Neural progenitor cell (in vitro differentiated cells): ENCODE results near the gene PBXIP1. TPM values are rescaled to one million over a fixed set of nuclear protein-coding genes. Genes with fewer than 3 reads are reported as not detected.

ENCODE experiments used
- DNase-seq: peaks from one replicate; pipeline ENCODE4 v3.0.0-alpha.2; 2016; ENCODE audit warnings: low spot score
- H2AFZ ChIP-seq: fragments of 200-600 bp; sonication (generic); replicated peaks from 2 replicates; pipeline ENCODE4 v1.6.1; 2016; ENCODE audit warnings: antibody characterized with exemption
- H3F3A ChIP-seq: fragments of 200-600 bp; sonication (generic); 2 replicates; pipeline ENCODE4 v1.6.1; 2016; ENCODE audit warnings: antibody characterized with exemption, low read depth
- H3K27ac ChIP-seq: fragments of 200-600 bp; sonication (generic); 2 replicates; pipeline ENCODE4 v1.5.1; 2016; ENCODE audit warnings: mild to moderate bottlenecking
- H3K27me3 ChIP-seq: fragments of 200-600 bp; sonication (generic); 2 replicates; pipeline ENCODE4 v1.6.1; 2016; ENCODE audit warnings: mild to moderate bottlenecking, moderate library complexity
- H3K36me3 ChIP-seq: fragments of 200-600 bp; sonication (generic); 2 replicates; pipeline ENCODE4 v1.5.1; 2016
- H3K4me1 ChIP-seq: fragments of 200-600 bp; sonication (generic); 2 replicates; pipeline ENCODE4 v1.6.1; 2016; ENCODE audit warnings: mixed run types
- H3K4me2 ChIP-seq: fragments of 200-600 bp; sonication (generic); 2 replicates; pipeline ENCODE4 v1.6.1; 2016
- H3K4me3 ChIP-seq: fragments of 200-600 bp; sonication (generic); 2 replicates; pipeline ENCODE4 v1.5.1; 2016
- H3K79me2 ChIP-seq: fragments of 200-600 bp; sonication (generic); 2 replicates; pipeline ENCODE4 v1.6.1; 2016; ENCODE audit warnings: low read depth
- H3K9ac ChIP-seq: fragments of 200-600 bp; sonication (generic); 2 replicates; pipeline ENCODE4 v1.6.1; 2016
- H3K9me3 ChIP-seq: fragments of 200-600 bp; sonication (generic); 2 replicates; pipeline ENCODE4 v1.5.1; 2016; ENCODE audit warnings: low read depth
- H4K20me1 ChIP-seq: fragments of 200-600 bp; sonication (generic); 2 replicates; pipeline ENCODE4 v1.6.1; 2016; ENCODE audit warnings: low read depth
- H3K27ac Mint-ChIP-seq: 3 replicates; pipeline ENCODE4 v1.8.0; 2021; ENCODE audit warnings: mixed read lengths
- H3K27me3 Mint-ChIP-seq: 2 replicates; pipeline ENCODE4 v1.8.0; 2022; ENCODE audit warnings: low read depth, mild to moderate bottlenecking, inconsistent platforms, moderate library complexity, mixed read lengths; ENCODE audit not compliant: insufficient read depth
- H3K36me3 Mint-ChIP-seq: 3 replicates; pipeline ENCODE4 v1.8.0; 2021; ENCODE audit warnings: mixed read lengths
- H3K4me1 Mint-ChIP-seq: 3 replicates; pipeline ENCODE4 v1.8.0; 2021; ENCODE audit warnings: mixed read lengths
- H3K4me3 Mint-ChIP-seq: 3 replicates; pipeline ENCODE4 v1.8.0; 2021; ENCODE audit warnings: mild to moderate bottlenecking, moderate library complexity, mixed read lengths
- H3K9me3 Mint-ChIP-seq: 3 replicates; pipeline ENCODE4 v1.8.0; 2020; ENCODE audit warnings: mixed read lengths
- CTCF ChIP-seq: fragments of 200-600 bp; sonication (generic); IDR thresholded peaks from 2 replicates; pipeline ENCODE4 v1.5.1; 2017; ENCODE audit warnings: antibody characterized with exemption, mild to moderate bottlenecking
- EZH2 ChIP-seq: fragments of 200-600 bp; sonication (generic); IDR thresholded peaks from 2 replicates; pipeline ENCODE4 v1.6.1; 2017; ENCODE audit warnings: antibody characterized with exemption, mild to moderate bottlenecking, moderate library complexity
- EZH2phosphoT487 ChIP-seq: fragments of 200-600 bp; sonication (generic); IDR thresholded peaks from 2 replicates; pipeline ENCODE4 v1.6.1; 2017; ENCODE audit warnings: antibody characterized with exemption
- total RNA-seq: library from RNA; depleted of rRNA; stranded (reverse); fragments of >200 nt; gene quantifications from 2 replicates; pipeline ENCODE4 v1.2.3, GENCODE V29; 2015; ENCODE audit warnings: low replicate concordance

The PBXIP1 gene
- total RNA-seq, 1 donor from 2014 or later = 21.4 TPM

DNA sequence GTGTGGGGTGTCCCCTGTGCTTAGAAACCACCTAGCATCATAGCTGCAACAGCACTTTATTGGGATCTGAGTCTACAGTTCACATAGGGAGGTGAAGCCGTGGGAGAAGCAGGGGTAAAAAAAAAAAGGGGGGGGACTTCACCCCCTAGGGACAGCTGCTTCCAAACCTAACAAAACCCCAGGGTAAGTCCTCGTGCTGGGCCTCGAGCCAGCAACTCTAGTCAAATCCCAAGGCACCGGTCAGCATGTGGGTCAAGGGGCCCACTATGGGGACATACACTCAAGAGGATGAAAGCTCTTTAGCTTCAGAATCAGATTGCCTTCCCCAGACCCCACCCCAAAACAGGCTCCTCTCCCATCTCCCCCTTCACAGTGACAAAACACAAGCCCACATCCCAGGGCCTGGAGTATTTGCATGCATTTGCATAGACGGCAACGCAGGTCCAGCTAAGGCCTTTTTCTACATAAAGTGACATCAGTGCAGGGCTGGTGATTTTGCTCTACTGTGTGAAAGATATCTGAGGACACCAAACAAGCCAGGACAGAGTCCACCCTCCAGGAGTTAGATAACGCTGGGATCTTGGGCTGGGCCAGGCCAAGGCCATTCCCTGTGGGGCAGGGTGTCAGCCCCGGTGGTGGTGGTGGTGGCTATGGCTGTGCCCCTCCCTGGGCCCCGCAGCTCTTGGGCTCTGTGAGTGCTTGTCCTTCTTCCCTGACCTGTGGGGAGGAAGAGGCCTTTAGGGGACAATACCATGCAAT is 11.3 kb downstream of the PBXIP1 start:
- no peaks in the 10 kb centered on the region for H3K79me2 ChIP-seq
- H3K27ac ChIP-seq = peak overlapping the region; percentile 26
- H3F3A ChIP-seq = peaks cover 19% of the 10 kb centered on the region
- no peak for DNase-seq
- H3K4me1 ChIP-seq = peaks cover 20% of the 10 kb centered on the region
- H4K20me1 ChIP-seq = peaks cover 8% of the 10 kb centered on the region
- H3K4me3 Mint-ChIP-seq = no peak overlapping the region
- no peak overlapping the region for H3K27ac Mint-ChIP-seq
- no peaks in the 10 kb centered on the region for H3K36me3 ChIP-seq
- H3K27me3 ChIP-seq = no peaks in the 10 kb centered on the region
- H3K9me3 Mint-ChIP-seq = no peaks in the 10 kb centered on the region
- peaks cover 3% of the 10 kb centered on the region for H3K27me3 Mint-ChIP-seq
- H3K4me3 ChIP-seq = no peak overlapping the region
- H3K9me3 ChIP-seq = no peaks in the 10 kb centered on the region
- H2AFZ ChIP-seq = no peak overlapping the region
- no peak overlapping the region for H3K9ac ChIP-seq
- no peak overlapping the region for H3K4me2 ChIP-seq
- peaks cover 32% of the 10 kb centered on the region for H3K4me1 Mint-ChIP-seq
- peaks cover 3% of the 10 kb centered on the region for H3K36me3 Mint-ChIP-seq
- no peak for TF ChIP-seq CTCF
- TF ChIP-seq EZH2phosphoT487 = no peak
- no peak for TF ChIP-seq EZH2

DNA sequence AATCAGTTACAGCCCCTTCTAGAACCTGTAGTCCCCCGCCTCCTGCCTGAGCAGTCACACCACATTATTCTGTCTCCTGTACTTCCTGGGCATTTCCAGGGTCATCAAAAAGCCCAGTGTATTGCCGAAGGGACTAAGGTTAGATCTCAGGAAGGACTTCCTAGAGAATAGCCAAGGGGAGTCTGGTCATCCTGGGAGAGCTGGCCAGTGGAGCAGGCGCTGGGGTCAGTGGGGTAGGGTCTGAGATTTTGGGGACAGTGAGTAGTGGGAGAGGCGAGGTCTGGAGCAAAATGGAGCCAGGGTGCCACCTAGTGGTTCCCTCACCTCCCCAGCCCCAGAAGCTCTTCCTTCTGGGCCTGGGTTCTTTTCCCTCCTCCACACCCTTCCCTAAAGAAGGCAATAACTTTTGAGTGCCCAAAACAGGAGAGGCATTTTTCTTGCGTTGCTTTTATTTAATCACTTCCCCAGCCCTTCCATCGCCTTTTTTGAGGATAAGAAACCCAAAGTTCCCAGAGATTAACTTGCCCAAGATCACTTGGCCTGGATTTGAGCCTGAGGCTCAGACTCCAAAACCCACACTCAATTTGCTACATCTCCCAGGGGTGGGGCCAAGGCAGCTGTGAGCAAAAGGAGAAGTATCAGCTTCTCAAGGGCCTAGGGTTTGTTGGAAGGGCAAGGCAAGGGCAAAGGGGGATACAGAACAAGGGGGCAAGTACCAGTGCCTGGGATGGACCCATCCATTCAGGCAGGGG is 12.1 kb downstream of the PBXIP1 start:
- H3K9me3 Mint-ChIP-seq = no peaks in the 10 kb centered on the region
- Histone ChIP-seq H3K9me3 (no peaks in the 10 kb centered on the region), H3K4me2 (no peak overlapping the region), H3K27ac (peak overlapping the region; percentile 26), H4K20me1 (peaks cover 8% of the 10 kb centered on the region), H3K4me3 (no peak overlapping the region), H3K36me3 (no peaks in the 10 kb centered on the region), H3K79me2 (no peaks in the 10 kb centered on the region), H2AFZ (no peak overlapping the region), H3K9ac (no peak overlapping the region), H3F3A (peaks cover 19% of the 10 kb centered on the region), H3K27me3 (no peaks in the 10 kb centered on the region), H3K4me1 (peaks cover 20% of the 10 kb centered on the region)
- no peak overlapping the region for H3K4me3 Mint-ChIP-seq
- H3K4me1 Mint-ChIP-seq = peaks cover 37% of the 10 kb centered on the region
- TF ChIP-seq EZH2 = no peak
- TF ChIP-seq EZH2phosphoT487 = no peak
- peak; percentile 78 for TF ChIP-seq CTCF
- H3K36me3 Mint-ChIP-seq = peaks cover 2% of the 10 kb centered on the region
- H3K27ac Mint-ChIP-seq = peak overlapping the region; percentile 55
- peak; percentile 70 for DNase-seq
- peaks cover 6% of the 10 kb centered on the region for H3K27me3 Mint-ChIP-seq

DNA sequence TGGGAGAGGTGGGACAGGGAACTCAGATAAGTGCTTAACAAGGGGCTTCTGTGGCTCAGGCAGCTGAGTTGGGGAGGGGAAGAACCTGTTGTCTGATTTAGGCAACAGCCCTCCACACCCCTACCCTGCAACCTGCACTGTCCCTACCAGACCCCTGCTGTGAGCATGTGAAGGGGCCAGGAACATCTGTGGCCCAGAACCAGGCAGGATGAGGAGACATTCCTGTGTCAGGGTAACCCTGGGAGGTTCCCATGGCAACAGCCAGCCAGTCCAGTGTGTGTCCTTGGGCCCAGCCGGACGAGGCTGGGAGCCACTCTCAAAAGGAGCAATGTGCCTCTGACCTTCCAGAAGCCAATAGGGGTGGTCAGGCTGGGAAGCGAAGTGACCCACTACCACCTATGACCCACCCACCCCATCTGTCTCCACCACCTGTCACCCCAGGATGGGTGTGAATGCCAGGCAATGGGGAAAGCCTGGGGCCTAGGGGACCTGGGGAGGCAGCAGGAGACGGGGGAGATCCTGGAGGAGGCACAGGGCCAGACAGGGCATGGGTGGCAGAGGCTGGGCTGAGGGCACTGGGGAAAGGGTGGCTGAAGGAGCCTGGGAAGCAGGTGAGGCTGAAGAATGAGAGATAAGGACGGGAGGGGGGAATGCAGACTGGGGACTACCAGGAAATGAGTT is 14.4 kb downstream of the PBXIP1 start:
- peaks cover 54% of the 10 kb centered on the region for H3K4me1 Mint-ChIP-seq

More for the DNA sequence above, 14.4 kb downstream of the PBXIP1 start:
- Mint-ChIP-seq H3K9me3 (no peaks in the 10 kb centered on the region), H3K27ac (peak overlapping the region; percentile 98), H3K36me3 (no peaks in the 10 kb centered on the region), H3K4me3 (peak overlapping the region; percentile 73), H3K27me3 (peaks cover 11% of the 10 kb centered on the region)
- Histone ChIP-seq H3K79me2 (no peaks in the 10 kb centered on the region), H4K20me1 (peaks cover 5% of the 10 kb centered on the region), H3K4me2 (peak overlapping the region; percentile 56), H3F3A (peaks cover 30% of the 10 kb centered on the region), H2AFZ (no peak overlapping the region), H3K9ac (no peak overlapping the region), H3K4me3 (no peak overlapping the region), H3K4me1 (peaks cover 26% of the 10 kb centered on the region), H3K27me3 (no peaks in the 10 kb centered on the region), H3K27ac (no peak overlapping the region), H3K9me3 (no peaks in the 10 kb centered on the region), H3K36me3 (no peaks in the 10 kb centered on the region)
- TF ChIP-seq EZH2 = no peak
- no peak for TF ChIP-seq EZH2phosphoT487
- no peak for TF ChIP-seq CTCF
- DNase-seq = peak; percentile 78
